HG03135 (cell line): ENCODE data around the gene ZNF286A.
"Not testable (repeated sequence)": the region's sequence is repeated elsewhere in the genome, so short reads cannot be mapped to it uniquely, and the experiment has no call there.

Experiments
- ATAC-seq: cut with Tn5 transposase; IDR thresholded peaks from one replicate; pipeline ENCODE4 v1.9.1; 2021; ENCODE audit warnings: mild to moderate bottlenecking, moderate library complexity; ENCODE audit not compliant: unreplicated experiment

ZNF286A gene

GRCh38 chr17:15698967-15699366 lies 585 bp upstream of the ZNF286A start:
- ATAC-seq: not testable (repeated sequence)

GRCh38 chr17:15699937-15700336 lies 385 bp downstream of the ZNF286A start:
- ATAC-seq: not testable (repeated sequence)

GRCh38 chr17:15704239-15704638 lies 4.7 kb downstream of the ZNF286A start:
- not testable (repeated sequence) for ATAC-seq

- ATAC-seq: not testable (repeated sequence)
These were observed 5.3 kb downstream of the ZNF286A start for GRCh38 chr17:15704813-15705212.

GRCh38 chr17:15708879-15709278 lies 9.3 kb downstream of the ZNF286A start:
- ATAC-seq: not testable (repeated sequence)

GRCh38 chr17:15716601-15717563 lies 17.3 kb downstream of the ZNF286A start:
- not testable (repeated sequence) for ATAC-seq

- ATAC-seq: not testable (repeated sequence)
These were observed 31.0 kb downstream of the ZNF286A start for GRCh38 chr17:15730535-15730934.

- ATAC-seq: not testable (repeated sequence)
These were observed 32.3 kb downstream of the ZNF286A start, which contains the start of gene TBC1D26 for GRCh38 chr17:15731900-15732299. TSS of gene TBC1D26 (plus strand) at chr17:15732283. CDS start at chr17:15735349, 3,066 bp downstream.

GRCh38 chr17:15733174-15733789 lies 33.7 kb downstream of the ZNF286A start:
- ATAC-seq: not testable (repeated sequence)

GRCh38 chr17:15736578-15736977 lies 37.0 kb downstream of the ZNF286A start:
- ATAC-seq: not testable (repeated sequence)

GRCh38 chr17:15738066-15738465 lies 38.5 kb downstream of the ZNF286A start:
- ATAC-seq: no peak

GRCh38 chr17:15739259-15739658 lies 39.7 kb downstream of the ZNF286A start:
- ATAC-seq: not testable (repeated sequence)

- not testable (repeated sequence) for ATAC-seq
These were observed 40.5 kb downstream of the ZNF286A start for GRCh38 chr17:15740041-15740440.

GRCh38 chr17:15740570-15741120 lies 41.1 kb downstream of the ZNF286A start:
- no peak for ATAC-seq

GRCh38 chr17:15741624-15742023 lies 42.1 kb downstream of the ZNF286A start:
- ATAC-seq: no peak

GRCh38 chr17:15742051-15742795 lies 42.7 kb downstream of the ZNF286A start:
- no peak for ATAC-seq

- ATAC-seq: no peak
These were observed 43.4 kb downstream of the ZNF286A start for GRCh38 chr17:15742921-15743320.

GRCh38 chr17:15744074-15744676 lies 44.6 kb downstream of the ZNF286A start:
- ATAC-seq: no peak

- ATAC-seq: no peak
These were observed 45.3 kb downstream of the ZNF286A start for GRCh38 chr17:15744885-15745284.

- not testable (repeated sequence) for ATAC-seq
These were observed 49.9 kb downstream of the ZNF286A start for GRCh38 chr17:15749403-15749802.
